ENCODE results near the gene HOXD12.

The HOXD12 gene

GRCh38 chr2:176149481-176149938, 49.9 kb downstream of the HOXD12 start:
- Histone ChIP-seq H3K9ac (ENCODE audit: low read length) (peak overlapping the region; percentile 56), H3K4me3 (ENCODE audit: low read depth, low read length) (peak overlapping the region; percentile 2; the same call in 1 of the 2 replicates), H3K9me3 (ENCODE audit: control insufficient read depth, insufficient read depth, low read depth, low read length) (no peaks in the 10 kb centered on the region), H3K4me1 (ENCODE audit: control insufficient read depth, insufficient read depth, low read length) (peaks cover 11% of the 10 kb centered on the region), H3K27ac (ENCODE audit: low read depth, low read length) (no peak overlapping the region), H3K27me3 (ENCODE audit: control insufficient read depth, insufficient read depth, low read length) (peaks cover 100% of the 10 kb centered on the region), H3K36me3 (ENCODE audit: control insufficient read depth, insufficient read depth, low read length) (no peaks in the 10 kb centered on the region)

- H3K4me1 ChIP-seq (ENCODE audit: control insufficient read depth, insufficient read depth, low read length): peaks cover 16% of the 10 kb centered on the region
- H3K27ac ChIP-seq (ENCODE audit: low read depth, low read length): no peak overlapping the region
- peak overlapping the region; percentile 56 for H3K9ac ChIP-seq (ENCODE audit: low read length)
- H3K27me3 ChIP-seq (ENCODE audit: control insufficient read depth, insufficient read depth, low read length): peaks cover 100% of the 10 kb centered on the region
- H3K4me3 ChIP-seq (ENCODE audit: low read depth, low read length): peak overlapping the region; percentile 2; the same call in 1 of the 2 replicates
- H3K9me3 ChIP-seq (ENCODE audit: control insufficient read depth, insufficient read depth, low read depth, low read length): no peaks in the 10 kb centered on the region
- H3K36me3 ChIP-seq (ENCODE audit: control insufficient read depth, insufficient read depth, low read length): no peaks in the 10 kb centered on the region
Observed at GRCh38 chr2:176149939-176150583, 50.5 kb downstream of the HOXD12 start.

- peak overlapping the region; percentile 48; the same call in 1 of the 2 replicates for H3K4me3 ChIP-seq (ENCODE audit: low read depth, low read length)
- H3K9me3 ChIP-seq (ENCODE audit: control insufficient read depth, insufficient read depth, low read depth, low read length): no peaks in the 10 kb centered on the region
- peak overlapping the region; percentile 7 for H3K9ac ChIP-seq (ENCODE audit: low read length)
- no peak overlapping the region for H3K27ac ChIP-seq (ENCODE audit: low read depth, low read length)
- peaks cover 23% of the 10 kb centered on the region for H3K4me1 ChIP-seq (ENCODE audit: control insufficient read depth, insufficient read depth, low read length)
- no peaks in the 10 kb centered on the region for H3K36me3 ChIP-seq (ENCODE audit: control insufficient read depth, insufficient read depth, low read length)
- peaks cover 100% of the 10 kb centered on the region for H3K27me3 ChIP-seq (ENCODE audit: control insufficient read depth, insufficient read depth, low read length)
Observed at GRCh38 chr2:176150584-176151441, 51.2 kb downstream of the HOXD12 start.

GRCh38 chr2:176151442-176152287, 52.1 kb downstream of the HOXD12 start, which contains the start of gene HOXD4:
TSS of gene HOXD4 (plus strand) at chr2:176151550. CDS start at chr2:176151634, 84 bp downstream.
- peak within 1 kb of the TSS; percentile 61 for H3K9ac ChIP-seq (ENCODE audit: low read length)
- H3K27ac ChIP-seq (ENCODE audit: low read depth, low read length): no peak within 1 kb of the TSS
- no peaks in the 10 kb centered on the region for H3K9me3 ChIP-seq (ENCODE audit: control insufficient read depth, insufficient read depth, low read depth, low read length)
- peaks cover 100% of the 10 kb centered on the region for H3K27me3 ChIP-seq (ENCODE audit: control insufficient read depth, insufficient read depth, low read length)
- H3K36me3 ChIP-seq (ENCODE audit: control insufficient read depth, insufficient read depth, low read length): no peaks in the 10 kb centered on the region
- peak within 1 kb of the TSS; percentile 48 for H3K4me3 ChIP-seq (ENCODE audit: low read depth, low read length)
- peaks cover 23% of the 10 kb centered on the region for H3K4me1 ChIP-seq (ENCODE audit: control insufficient read depth, insufficient read depth, low read length)

Measured in HUES6 (cell line).